ENCODE results near the gene TRIM65.

Gene TRIM65

GRCh38 chr17:75917141-75917916, 20.6 kb upstream of the TRIM65 start:
- no peak for DNase-seq (ENCODE audit: low read depth)
- TF ChIP-seq MYC (IDR thresholded peaks at IDR 0.05; ENCODE audit: low read depth, low read length): no peak
- TF ChIP-seq MAX (IDR thresholded peaks at IDR 0.05; ENCODE audit: low read depth, low read length): no peak
- no peak for TF ChIP-seq CTCF (IDR thresholded peaks at IDR 0.05; ENCODE audit: low read depth, low read length)
- no peak for TF ChIP-seq POLR2A (IDR thresholded peaks at IDR 0.05; ENCODE audit: extremely low read depth, insufficient read length)

GRCh38 chr17:75915268-75915667, 18.5 kb upstream of the TRIM65 start:
- DNase-seq (ENCODE audit: low read depth): no peak
- no peak overlapping the region for H3K4me3 ChIP-seq (ENCODE audit: low read depth, low read length)
- no peak for TF ChIP-seq POLR2A (IDR thresholded peaks at IDR 0.05; ENCODE audit: extremely low read depth, insufficient read length)
- no peak for TF ChIP-seq MAX (IDR thresholded peaks at IDR 0.05; ENCODE audit: low read depth, low read length)
- TF ChIP-seq MYC (IDR thresholded peaks at IDR 0.05; ENCODE audit: low read depth, low read length): no peak
- no peak for TF ChIP-seq CTCF (IDR thresholded peaks at IDR 0.05; ENCODE audit: low read depth, low read length)

More at GRCh38 chr17:75917141-75917916, 20.6 kb upstream of the TRIM65 start:
- H3K4me3 ChIP-seq (ENCODE audit: low read depth, low read length): no peak overlapping the region

GRCh38 chr17:75914643-75915267, 18.0 kb upstream of the TRIM65 start:
- TF ChIP-seq POLR2A (IDR thresholded peaks at IDR 0.05; ENCODE audit: extremely low read depth, insufficient read length): no peak
- TF ChIP-seq CTCF (IDR thresholded peaks at IDR 0.05; ENCODE audit: low read depth, low read length): no peak
- no peak for TF ChIP-seq MYC (IDR thresholded peaks at IDR 0.05; ENCODE audit: low read depth, low read length)
- TF ChIP-seq MAX (IDR thresholded peaks at IDR 0.05; ENCODE audit: low read depth, low read length): no peak
- DNase-seq (ENCODE audit: low read depth): no peak
- H3K4me3 ChIP-seq (ENCODE audit: low read depth, low read length): no peak overlapping the region

- no peak for DNase-seq (ENCODE audit: low read depth)
- TF ChIP-seq MYC (IDR thresholded peaks at IDR 0.05; ENCODE audit: low read depth, low read length) (no peak), MAX (IDR thresholded peaks at IDR 0.05; ENCODE audit: low read depth, low read length) (no peak), CTCF (IDR thresholded peaks at IDR 0.05; ENCODE audit: low read depth, low read length) (no peak), POLR2A (IDR thresholded peaks at IDR 0.05; ENCODE audit: extremely low read depth, insufficient read length) (no peak)
- H3K4me3 ChIP-seq (ENCODE audit: low read depth, low read length): no peak overlapping the region
These were observed 16.9 kb upstream of the TRIM65 start for GRCh38 chr17:75913537-75914210.

GRCh38 chr17:75910699-75911098, 13.9 kb upstream of the TRIM65 start:
- TF ChIP-seq CTCF (IDR thresholded peaks at IDR 0.05; ENCODE audit: low read depth, low read length) (no peak), MYC (IDR thresholded peaks at IDR 0.05; ENCODE audit: low read depth, low read length) (no peak), POLR2A (IDR thresholded peaks at IDR 0.05; ENCODE audit: extremely low read depth, insufficient read length) (no peak), MAX (IDR thresholded peaks at IDR 0.05; ENCODE audit: low read depth, low read length) (no peak)
- DNase-seq (ENCODE audit: low read depth): no peak
- H3K4me3 ChIP-seq (ENCODE audit: low read depth, low read length): no peak overlapping the region
